OCI-LY7 (cell line): Measurements from ENCODE around the gene WDR91. TPM values are rescaled to one million over a fixed set of nuclear protein-coding genes. Genes with fewer than 3 reads are reported as not detected.

ENCODE experiments used
- BruUV-seq: library from RNA; stranded (reverse); fragments of 400-500 nt; replicated peaks from 2 replicates; lab custom pipeline; 2021; lab: Mats Ljungman, UMichigan
- CTCF ChIA-PET: fragments of 300-600 bp; sonication (Branson Sonifier 250); formaldehyde crosslinking; loops from one replicate; lab custom pipeline; 2022; ENCODE audit warnings: antibody characterized with exemption; ENCODE audit not compliant: unreplicated experiment; lab: Charles Lee
- POLR2A ChIA-PET: fragments of 300-600 bp; sonication (Branson Sonifier 250); formaldehyde crosslinking; loops from one replicate; lab custom pipeline; 2022; ENCODE audit warnings: antibody characterized with exemption; lab: Charles Lee
- DNase-seq: peaks from one replicate; pipeline ENCODE4 v3.0.0-alpha.2; 2015; ENCODE audit warnings: low spot score
- H2AFZ ChIP-seq: fragments of 200-600 bp; sonication (generic), shearing (Covaris generic); 2 replicates; pipeline ENCODE4 v1.6.1; 2014; ENCODE audit warnings: mild to moderate bottlenecking, antibody characterized with exemption, low read length, moderate library complexity
- H3K27ac ChIP-seq: fragments of 200-600 bp; sonication (generic); 2 replicates; pipeline ENCODE4 v1.5.1; 2014; ENCODE audit warnings: mixed run types, low read depth, mild to moderate bottlenecking, moderate library complexity, low read length, inconsistent platforms; ENCODE audit not compliant: poor library complexity, severe bottlenecking
- H3K36me3 ChIP-seq: fragments of 200-600 bp; sonication (generic); 2 replicates; pipeline ENCODE4 v1.6.1; 2014; ENCODE audit warnings: mild to moderate bottlenecking, antibody characterized with exemption, low read length, moderate library complexity, mixed read lengths; ENCODE audit not compliant: insufficient read depth
- H3K4me1 ChIP-seq: fragments of 200-600 bp; sonication (generic); 2 replicates; pipeline ENCODE4 v1.5.1; 2014; ENCODE audit warnings: mild to moderate bottlenecking, low read length; ENCODE audit not compliant: insufficient read depth, poor library complexity, severe bottlenecking
- H3K4me2 ChIP-seq: fragments of 200-600 bp; sonication (generic); 2 replicates; pipeline ENCODE4 v1.6.1; 2014; ENCODE audit warnings: mild to moderate bottlenecking, low read length
- H3K4me3 ChIP-seq: fragments of 200-600 bp; sonication (generic); 2 replicates; pipeline ENCODE4 v1.5.1; 2014; ENCODE audit warnings: mild to moderate bottlenecking, low read depth, low read length; ENCODE audit not compliant: poor library complexity, severe bottlenecking
- H3K79me2 ChIP-seq: fragments of 200-600 bp; sonication (generic); 2 replicates; pipeline ENCODE4 v1.6.1; 2016; ENCODE audit warnings: low read depth, mild to moderate bottlenecking, low read length, moderate library complexity, mixed read lengths; ENCODE audit not compliant: insufficient read depth
- H3K9me2 ChIP-seq: fragments of 200-600 bp; sonication (generic); 2 replicates; pipeline ENCODE4 v1.6.1; 2016; ENCODE audit warnings: mild to moderate bottlenecking, low read length, mixed read lengths; ENCODE audit not compliant: insufficient read depth
- H3K9me3 ChIP-seq: fragments of 200-600 bp; sonication (generic); 2 replicates; pipeline ENCODE4 v1.6.1; 2014; ENCODE audit warnings: mild to moderate bottlenecking, mixed run types, low read length, mixed read lengths
- H4K20me1 ChIP-seq: fragments of 200-600 bp; sonication (generic); 2 replicates; pipeline ENCODE4 v1.6.1; 2014; ENCODE audit warnings: mild to moderate bottlenecking, antibody characterized with exemption, low read length, moderate library complexity, mixed read lengths; ENCODE audit not compliant: insufficient read depth
- CTCF ChIP-seq: fragments of 200-600 bp; sonication (generic); conservative IDR thresholded peaks from 2 replicates; pipeline ENCODE4 v1.5.1; 2014; ENCODE audit warnings: mild to moderate bottlenecking, antibody characterized with exemption, low read length, moderate library complexity, mixed read lengths
- EZH2phosphoT487 ChIP-seq: fragments of 200-600 bp; sonication (generic); IDR thresholded peaks from 2 replicates; pipeline ENCODE4 v1.6.1; 2018; ENCODE audit warnings: low read depth, borderline replicate concordance, mild to moderate bottlenecking, mixed run types, antibody characterized with exemption, low read length, moderate library complexity, mixed read lengths
- intact Hi-C: fragments of 100-400 bp; cut with micrococcal nuclease; formaldehyde crosslinking; loops from one replicate; pipeline ENCODE4 v1.10.0; 2022; ENCODE audit not compliant: unreplicated experiment
- total RNA-seq, 2 experiments: library from RNA; depleted of rRNA in 1 of 2; stranded (reverse); fragments of >200 nt in 1 of 2; shearing (Covaris generic) in 1 of 2; gene quantifications; 2 replicates each; pipeline ENCODE4 v1.2.3, GENCODE V29; 2014 to 2022

Gene WDR91
- total RNA-seq, 2 experiments from 2014 or later: 13.6 to 17.1 TPM

DNA sequence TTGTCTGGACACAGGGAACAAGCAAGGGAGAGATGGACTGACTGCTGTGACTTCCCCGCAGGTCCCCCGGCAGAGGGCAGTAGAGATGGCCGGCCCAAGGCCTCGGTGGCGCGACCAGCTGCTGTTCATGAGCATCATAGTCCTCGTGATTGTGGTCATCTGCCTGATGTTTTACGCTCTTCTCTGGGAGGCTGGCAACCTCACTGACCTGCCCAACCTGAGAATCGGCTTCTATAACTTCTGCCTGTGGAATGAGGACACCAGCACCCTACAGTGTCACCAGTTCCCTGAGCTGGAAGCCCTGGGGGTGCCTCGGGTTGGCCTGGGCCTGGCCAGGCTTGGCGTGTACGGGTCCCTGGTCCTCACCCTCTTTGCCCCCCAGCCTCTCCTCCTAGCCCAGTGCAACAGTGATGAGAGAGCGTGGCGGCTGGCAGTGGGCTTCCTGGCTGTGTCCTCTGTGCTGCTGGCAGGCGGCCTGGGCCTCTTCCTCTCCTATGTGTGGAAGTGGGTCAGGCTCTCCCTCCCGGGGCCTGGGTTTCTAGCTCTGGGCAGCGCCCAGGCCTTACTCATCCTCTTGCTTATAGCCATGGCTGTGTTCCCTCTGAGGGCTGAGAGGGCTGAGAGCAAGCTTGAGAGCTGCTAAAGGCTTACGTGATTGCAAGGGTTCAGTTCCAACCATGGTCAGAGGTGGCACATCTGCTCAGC is 46.8 kb downstream of the WDR91 start:
- Histone ChIP-seq H3K4me2 (no peak overlapping the region), H3K27ac (no peak overlapping the region), H3K4me1 (peaks cover 35% of the 10 kb centered on the region), H2AFZ (no peak overlapping the region), H3K9me2 (no peaks in the 10 kb centered on the region), H3K36me3 (peaks cover 82% of the 10 kb centered on the region), H3K4me3 (no peak overlapping the region), H3K9me3 (peaks cover 23% of the 10 kb centered on the region), H4K20me1 (peaks cover 6% of the 10 kb centered on the region; the same call in 1 of the 2 replicates), H3K79me2 (peaks cover 12% of the 10 kb centered on the region; the same call in 1 of the 2 replicates)
- TF ChIP-seq EZH2phosphoT487 (no peak), CTCF (no peak)
- intact Hi-C loops: no loop called here
- ChIA-PET POLR2A (interaction anchor here (0.5 to 0.8 kb wide), 4 partner anchors 17 to 516 kb away, joined by 3 read pairs; partner anchors contain the start of gene TMEM140), CTCF (no interaction called here)
- no TSS peak for BruUV-seq
- no peak for DNase-seq

DNA sequence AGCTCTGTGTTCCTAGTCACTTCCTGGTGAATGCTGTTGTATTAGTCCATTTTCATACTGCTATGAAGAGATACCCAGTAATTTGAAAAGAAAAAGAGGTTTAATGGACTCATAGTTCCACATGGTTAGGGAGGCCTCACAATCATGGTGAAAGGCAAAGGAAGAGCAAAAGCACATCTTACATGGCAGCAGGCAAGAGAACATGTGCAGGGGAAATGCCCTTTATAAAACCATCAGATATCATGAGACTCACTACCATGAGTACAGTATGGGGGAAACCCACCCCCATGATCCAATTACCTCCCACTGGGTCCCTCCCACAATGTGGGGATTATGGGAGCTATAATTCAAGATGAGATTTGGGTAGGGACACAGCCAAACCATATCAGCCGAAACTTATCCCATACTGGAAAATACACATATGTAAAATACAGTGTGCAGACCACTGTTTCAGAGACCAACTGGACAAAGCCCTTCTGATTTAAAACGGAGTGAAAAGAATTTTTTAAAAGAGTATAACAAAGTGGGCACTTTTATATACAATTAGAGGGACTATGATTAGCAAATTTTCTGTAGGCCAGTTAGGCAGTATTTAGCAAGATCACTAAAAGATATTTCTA is 48.8 kb downstream of the WDR91 start:
- Histone ChIP-seq H3K79me2 (no peaks in the 10 kb centered on the region), H3K9me3 (peaks cover 29% of the 10 kb centered on the region), H2AFZ (no peak overlapping the region), H3K4me2 (no peak overlapping the region), H4K20me1 (no peaks in the 10 kb centered on the region), H3K27ac (no peak overlapping the region), H3K4me1 (peaks cover 25% of the 10 kb centered on the region), H3K36me3 (peaks cover 85% of the 10 kb centered on the region), H3K4me3 (no peak overlapping the region), H3K9me2 (no peaks in the 10 kb centered on the region)
- DNase-seq: peak; percentile 23
- intact Hi-C loops: no loop called here
- BruUV-seq: no TSS peak
- ChIA-PET CTCF (no interaction called here), POLR2A (interaction anchor here (0.6 kb wide), 1 partner anchor 9 kb away, joined by 4 read pairs; no protein-coding TSS in a partner anchor)
- TF ChIP-seq CTCF: no peak
- TF ChIP-seq EZH2phosphoT487: no peak
